Measurements from ENCODE around the gene TOLLIP. TPM values are rescaled to one million over a fixed set of nuclear protein-coding genes. Genes with fewer than 3 reads are reported as not detected.

TOLLIP gene
- total RNA-seq, 1 experiment from 2014 or later = 29.5 TPM

- intact Hi-C loops (cut with micrococcal nuclease; ENCODE audit: unreplicated experiment) = no loop called here
- Histone ChIP-seq H3K36me3 (ENCODE audit: low read depth) (no peaks in the 10 kb centered on the region), H3K4me1 (replicated peaks; ENCODE audit: insufficient read depth) (no peaks in the 10 kb centered on the region), H3K4me2 (no peak overlapping the region), H4K20me1 (ENCODE audit: insufficient read depth) (peaks cover 4% of the 10 kb centered on the region; the same call in 1 of the 2 replicates), H3F3A (ENCODE audit: insufficient read depth, low read depth) (no peaks in the 10 kb centered on the region), H3K4me3 (no peak overlapping the region), H3K27ac (no peak overlapping the region), H3K79me2 (ENCODE audit: low read depth) (no peaks in the 10 kb centered on the region), H2AFZ (no peak overlapping the region), H3K27me3 (ENCODE audit: insufficient read depth, low read depth) (no peaks in the 10 kb centered on the region), H3K9me2 (ENCODE audit: insufficient read depth) (no peaks in the 10 kb centered on the region), H3K9me3 (ENCODE audit: insufficient read depth, low read depth) (no peaks in the 10 kb centered on the region)
- ChIA-PET POLR2A (ENCODE audit: unreplicated experiment) (no interaction called here), CTCF (no interaction called here)
- DNase-seq = no peak
- TF ChIP-seq CTCF (conservative IDR thresholded peaks at IDR 0.05) (no peak), EZH2 (IDR thresholded peaks at IDR 0.05; ENCODE audit: low read depth) (no peak)
- no TSS peak for BruUV-seq (replicated peaks)
Observed at GRCh38 chr11:1272531-1272930, 36.9 kb downstream of the TOLLIP start.

- no peaks in the 10 kb centered on the region for H3F3A ChIP-seq (ENCODE audit: insufficient read depth, low read depth)
- POLR2A ChIA-PET (ENCODE audit: unreplicated experiment) = no interaction called here
- CTCF ChIA-PET = no interaction called here
- no peak for DNase-seq
- peaks cover 4% of the 10 kb centered on the region; the same call in 1 of the 2 replicates for H4K20me1 ChIP-seq (ENCODE audit: insufficient read depth)
- no peaks in the 10 kb centered on the region for H3K4me1 ChIP-seq (replicated peaks; ENCODE audit: insufficient read depth)
- H2AFZ ChIP-seq = no peak overlapping the region
- no peaks in the 10 kb centered on the region for H3K9me2 ChIP-seq (ENCODE audit: insufficient read depth)
- TF ChIP-seq EZH2 (IDR thresholded peaks at IDR 0.05; ENCODE audit: low read depth) (no peak), CTCF (conservative IDR thresholded peaks at IDR 0.05) (no peak)
- H3K9me3 ChIP-seq (ENCODE audit: insufficient read depth, low read depth) = no peaks in the 10 kb centered on the region
- no TSS peak for BruUV-seq (replicated peaks)
- no peak overlapping the region for H3K4me2 ChIP-seq
- no peak overlapping the region for H3K4me3 ChIP-seq
- H3K79me2 ChIP-seq (ENCODE audit: low read depth) = no peaks in the 10 kb centered on the region
- H3K36me3 ChIP-seq (ENCODE audit: low read depth) = no peaks in the 10 kb centered on the region
- intact Hi-C loops (cut with micrococcal nuclease; ENCODE audit: unreplicated experiment) = no loop called here
- H3K27me3 ChIP-seq (ENCODE audit: insufficient read depth, low read depth) = no peaks in the 10 kb centered on the region
- H3K27ac ChIP-seq = no peak overlapping the region
Observed at GRCh38 chr11:1271927-1272326, 37.5 kb downstream of the TOLLIP start.

- ChIA-PET POLR2A (ENCODE audit: unreplicated experiment) (no interaction called here), CTCF (no interaction called here)
- no peak overlapping the region for H3K4me2 ChIP-seq
- H3K27me3 ChIP-seq (ENCODE audit: insufficient read depth, low read depth) = no peaks in the 10 kb centered on the region
- DNase-seq = no peak
- no peaks in the 10 kb centered on the region for H3K9me2 ChIP-seq (ENCODE audit: insufficient read depth)
- no peak overlapping the region for H2AFZ ChIP-seq
- peaks cover 4% of the 10 kb centered on the region; the same call in 1 of the 2 replicates for H4K20me1 ChIP-seq (ENCODE audit: insufficient read depth)
- no peaks in the 10 kb centered on the region for H3K4me1 ChIP-seq (replicated peaks; ENCODE audit: insufficient read depth)
- no peak for TF ChIP-seq CTCF (conservative IDR thresholded peaks at IDR 0.05)
- H3K36me3 ChIP-seq (ENCODE audit: low read depth) = no peaks in the 10 kb centered on the region
- H3K9me3 ChIP-seq (ENCODE audit: insufficient read depth, low read depth) = no peaks in the 10 kb centered on the region
- intact Hi-C loops (cut with micrococcal nuclease; ENCODE audit: unreplicated experiment) = no loop called here
- no TSS peak for BruUV-seq (replicated peaks)
- H3K27ac ChIP-seq = no peak overlapping the region
- H3K4me3 ChIP-seq = no peak overlapping the region
- no peaks in the 10 kb centered on the region for H3F3A ChIP-seq (ENCODE audit: insufficient read depth, low read depth)
- H3K79me2 ChIP-seq (ENCODE audit: low read depth) = no peaks in the 10 kb centered on the region
Observed at GRCh38 chr11:1271406-1271805, 38.0 kb downstream of the TOLLIP start.
